Coronary artery (tissue), 2 donors: Measurements from ENCODE around the gene GJE1.

Experiments used
- DNase-seq: peaks from one replicate; pipeline ENCODE4 v3.0.0-alpha.2; 2017; ENCODE audit warnings: low spot score
- H3K27ac ChIP-seq, 2 donors: fragments of 200-600 bp; sonication (generic); one replicate each; pipeline ENCODE4 v1.5.1; 2016 to 2019
- H3K4me3 ChIP-seq: fragments of 200-600 bp; sonication (generic); 2 replicates; pipeline ENCODE4 v1.5.1; 2016; ENCODE audit warnings: mild to moderate bottlenecking, moderate library complexity
- CTCF ChIP-seq: fragments of 200-600 bp; sonication (generic); IDR thresholded peaks from one replicate; pipeline ENCODE4 v1.5.1; 2019; ENCODE audit warnings: antibody characterized with exemption

GJE1 gene

DNA sequence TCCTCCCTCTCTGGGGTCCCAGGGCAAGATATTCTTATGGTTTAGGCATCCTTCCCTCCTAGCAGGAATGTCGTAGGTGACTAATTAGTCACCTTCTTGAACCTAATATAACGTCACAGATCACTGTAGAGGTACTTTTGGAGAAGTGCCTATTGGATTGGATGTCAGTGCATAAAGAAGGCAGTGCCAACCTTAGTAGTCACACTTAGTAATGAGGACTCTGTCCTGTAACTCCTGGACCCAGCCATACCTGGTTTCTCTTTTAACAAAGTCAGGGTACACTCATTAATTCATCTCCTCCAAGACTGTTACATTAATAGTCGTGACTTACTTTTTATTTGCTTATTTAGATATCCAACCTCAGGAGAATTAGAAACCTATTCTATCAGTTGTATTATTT lies 34.3 kb downstream of the GJE1 start:
- no peak overlapping the region for H3K27ac ChIP-seq
- TF ChIP-seq CTCF = no peak
- no peak for DNase-seq
- H3K4me3 ChIP-seq = no peak overlapping the region

- TF ChIP-seq CTCF = no peak
- DNase-seq = no peak
- no peak overlapping the region for H3K4me3 ChIP-seq
- H3K27ac ChIP-seq = no peak overlapping the region
Observed at GRCh38 chr6:142167486-142167885, 34.8 kb downstream of the GJE1 start.

DNA sequence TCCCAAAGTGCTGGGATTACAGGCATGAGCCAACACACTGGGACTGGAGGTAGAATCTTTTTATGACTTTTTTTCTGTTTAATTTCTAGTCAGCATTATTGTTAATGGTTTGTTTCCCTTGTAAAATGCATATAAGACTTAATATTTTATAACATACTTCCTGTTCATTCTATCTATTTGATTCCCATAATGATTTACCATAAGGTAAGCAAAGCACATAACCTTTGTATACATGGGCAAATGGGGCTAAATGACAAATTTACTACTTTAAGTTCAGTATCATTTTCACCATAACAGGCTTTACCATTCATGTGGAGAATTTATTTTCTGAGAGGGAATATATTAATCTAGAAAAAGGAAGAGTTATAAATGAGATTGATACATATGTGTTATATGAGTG lies 38.6 kb downstream of the GJE1 start:
- no peak overlapping the region for H3K4me3 ChIP-seq
- no peak for TF ChIP-seq CTCF
- no peak overlapping the region for H3K27ac ChIP-seq
- DNase-seq = no peak

- H3K27ac ChIP-seq = no peak overlapping the region
- no peak overlapping the region for H3K4me3 ChIP-seq
- no peak for DNase-seq
- no peak for TF ChIP-seq CTCF
Observed at GRCh38 chr6:142172758-142173157, 40.0 kb downstream of the GJE1 start.

- Histone ChIP-seq H3K27ac (no peak overlapping the region), H3K4me3 (no peak overlapping the region)
- TF ChIP-seq CTCF = no peak
- no peak for DNase-seq
Observed at GRCh38 chr6:142173980-142174379, 41.3 kb downstream of the GJE1 start.

DNA sequence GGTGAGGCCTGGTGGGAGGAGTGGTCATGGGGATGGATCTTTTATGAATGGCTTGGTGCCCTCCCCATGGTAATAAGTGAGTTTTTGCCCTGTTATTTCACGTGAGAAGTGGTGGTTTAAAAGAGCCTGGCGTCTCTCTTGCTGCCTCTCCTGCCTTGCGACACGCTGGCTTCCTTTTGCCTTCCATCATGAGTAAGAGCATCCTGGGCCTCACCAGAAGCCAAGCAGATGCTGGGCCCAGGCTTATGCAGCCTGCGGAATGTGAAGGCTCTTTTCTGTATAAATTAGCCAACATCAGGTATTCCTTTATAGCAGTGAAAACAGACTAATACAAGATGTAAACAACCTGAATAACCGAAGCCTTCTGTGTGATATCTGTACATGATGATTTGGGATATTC lies 42.0 kb downstream of the GJE1 start:
- DNase-seq = no peak
- TF ChIP-seq CTCF = no peak
- H3K27ac ChIP-seq = no peak overlapping the region
- no peak overlapping the region for H3K4me3 ChIP-seq

- no peak for TF ChIP-seq CTCF
Observed at GRCh38 chr6:142178129-142178528, 45.4 kb downstream of the GJE1 start.

More at GRCh38 chr6:142178129-142178528, 45.4 kb downstream of the GJE1 start:
- Histone ChIP-seq H3K4me3 (no peak overlapping the region), H3K27ac (no peak overlapping the region)
- no peak for DNase-seq
